Embryonic facial prominence (tissue), 1 donor: ENCODE results near the gene CRELD2.

ENCODE experiments used
- DNase-seq: peaks from one replicate; pipeline ENCODE4 v3.0.0-alpha.2; 2016; ENCODE audit errors: extremely low spot score

CRELD2 gene, protein sequence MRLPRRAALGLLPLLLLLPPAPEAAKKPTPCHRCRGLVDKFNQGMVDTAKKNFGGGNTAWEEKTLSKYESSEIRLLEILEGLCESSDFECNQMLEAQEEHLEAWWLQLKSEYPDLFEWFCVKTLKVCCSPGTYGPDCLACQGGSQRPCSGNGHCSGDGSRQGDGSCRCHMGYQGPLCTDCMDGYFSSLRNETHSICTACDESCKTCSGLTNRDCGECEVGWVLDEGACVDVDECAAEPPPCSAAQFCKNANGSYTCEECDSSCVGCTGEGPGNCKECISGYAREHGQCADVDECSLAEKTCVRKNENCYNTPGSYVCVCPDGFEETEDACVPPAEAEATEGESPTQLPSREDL

GRCh38 chr22:49917974-49918910 lies at the start of gene CRELD2, which contains the start of gene ALG12:
Gene CRELD2, plus strand, starts transcription at chr22:49918634. Its CDS starts 136 bp downstream, at chr22:49918770.
Gene ALG12, minus strand, starts transcription at chr22:49918438. Its CDS starts 4,673 bp downstream, at chr22:49913765.
- DNase-seq, result peak; percentile 95

DNA sequence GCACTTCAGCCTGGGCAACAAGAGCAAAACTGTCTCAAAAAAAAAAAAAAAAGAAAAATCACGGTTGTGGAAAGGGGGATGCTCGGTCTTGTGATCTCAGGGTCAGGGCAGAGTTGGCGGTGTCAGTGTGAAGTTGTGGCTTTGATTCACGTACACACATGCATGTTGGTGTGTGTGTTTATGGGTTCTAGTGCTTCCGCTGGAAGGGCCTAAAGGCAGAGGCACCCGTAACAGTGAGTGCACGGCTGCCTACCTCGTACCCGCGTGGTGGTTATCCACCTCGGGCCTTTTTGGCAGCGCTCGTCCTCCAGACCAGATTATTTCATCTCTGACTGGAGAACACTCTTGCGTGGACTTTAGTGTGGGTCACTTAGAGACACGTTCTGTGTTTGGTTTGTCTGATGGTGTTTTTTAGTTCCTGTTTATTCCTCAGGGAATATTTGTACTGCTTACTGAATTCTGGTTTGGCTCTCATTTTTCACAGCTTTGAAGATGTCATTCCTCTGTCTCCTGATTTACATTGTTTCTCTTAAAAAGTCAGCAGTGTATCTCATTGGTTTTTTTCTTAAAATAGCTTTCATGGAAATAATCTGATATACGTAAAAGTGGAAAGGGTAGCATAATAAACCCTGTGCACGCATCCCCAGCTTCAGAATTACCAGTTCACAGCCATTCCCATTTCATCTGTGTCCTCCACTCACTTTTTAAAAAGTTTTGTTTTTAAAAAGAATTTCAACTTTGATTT lies 49.2 kb upstream of the CRELD2 start:
- no peak for DNase-seq

DNA sequence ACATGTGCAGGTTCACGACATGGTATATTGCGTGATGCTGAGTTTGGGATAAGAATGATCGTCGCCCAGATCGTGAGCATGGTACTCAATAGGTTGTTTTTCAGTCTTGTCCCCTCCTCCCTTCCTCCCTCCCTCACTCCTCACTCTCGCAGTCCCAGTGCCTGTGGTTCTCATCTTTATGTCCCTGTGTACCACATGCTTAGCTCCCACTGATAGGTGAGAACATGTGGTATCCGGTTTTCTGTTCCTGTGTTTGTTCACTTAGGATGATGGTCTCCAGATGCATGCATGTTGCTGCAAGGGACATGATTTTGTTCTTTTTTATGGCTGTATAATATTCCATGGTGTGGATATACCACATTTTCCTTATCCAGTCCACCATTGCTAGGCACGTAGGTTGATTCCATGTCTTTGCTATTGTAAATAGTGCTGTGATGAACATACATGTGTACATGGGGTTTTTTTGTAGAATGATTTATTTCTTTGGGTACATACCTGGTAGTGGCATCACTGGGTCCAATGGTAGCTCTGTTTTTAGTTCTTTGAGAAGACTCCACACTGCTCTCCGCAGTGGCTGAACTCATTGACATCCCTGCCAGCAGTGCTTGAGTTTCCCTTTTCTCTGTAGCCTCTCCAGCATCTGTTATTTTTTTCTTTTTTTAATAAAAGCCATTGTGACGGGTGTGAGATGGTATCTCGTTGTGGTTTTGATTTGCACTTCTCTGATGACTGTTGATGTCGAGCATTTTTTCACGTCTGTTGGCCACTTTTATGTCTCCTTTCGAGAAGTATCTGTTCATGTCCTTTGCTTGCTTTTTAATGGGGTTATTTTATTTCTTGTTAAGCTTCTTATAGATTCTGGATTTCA lies 48.4 kb upstream of the CRELD2 start:
- DNase-seq, result no peak

GRCh38 chr22:49871482-49871881 lies 47.0 kb upstream of the CRELD2 start:
- DNase-seq, result no peak

DNA sequence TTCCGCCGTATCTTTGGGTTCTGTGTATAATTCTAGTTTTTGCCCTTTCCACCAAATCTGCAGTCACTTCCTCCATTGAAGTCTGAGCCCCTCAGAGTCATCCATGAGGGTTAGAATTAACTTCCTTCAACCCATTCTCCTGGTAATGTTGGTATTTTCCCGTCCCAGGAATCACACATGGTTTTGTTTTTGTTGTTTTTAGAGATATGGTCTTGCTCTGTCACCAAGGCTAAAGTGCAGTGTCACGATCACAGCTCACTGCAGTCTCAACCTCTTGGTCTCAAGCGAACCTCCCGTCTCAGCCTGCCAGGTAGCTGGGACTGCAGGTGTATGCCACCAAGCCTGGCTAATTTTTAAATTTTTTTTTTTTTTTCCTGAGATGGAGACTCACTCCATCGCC lies 46.1 kb upstream of the CRELD2 start:
- DNase-seq, result no peak

GRCh38 chr22:49873228-49873940 lies 45.0 kb upstream of the CRELD2 start:
- DNase-seq, result no peak

GRCh38 chr22:49877642-49878041 lies 40.8 kb upstream of the CRELD2 start:
- no peak for DNase-seq

GRCh38 chr22:49878206-49878605 lies 40.2 kb upstream of the CRELD2 start:
- DNase-seq, result no peak

DNA sequence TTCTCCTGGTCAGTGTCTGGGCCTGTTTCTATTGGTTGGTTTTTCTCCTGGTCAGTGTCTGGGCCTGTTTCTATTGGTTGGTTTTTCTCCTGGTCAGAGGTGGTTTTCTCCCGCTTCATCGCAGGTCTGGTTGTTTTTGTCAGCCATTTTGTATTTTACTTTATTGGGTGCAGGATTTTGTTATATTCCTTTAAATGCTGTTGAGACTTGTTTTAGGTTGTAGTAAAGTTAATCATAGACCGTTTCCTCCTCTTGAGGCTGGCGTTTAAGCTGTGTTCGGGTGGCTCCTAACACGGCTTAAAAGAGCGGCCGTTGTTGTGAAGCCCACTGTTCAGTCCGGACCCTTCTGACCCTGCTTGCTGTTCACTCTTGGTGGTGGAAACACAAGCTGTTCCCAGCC lies 38.6 kb upstream of the CRELD2 start:
- no peak for DNase-seq

- DNase-seq, result no peak
Measured at GRCh38 chr22:49880281-49880680, 38.2 kb upstream of the CRELD2 start.

DNA sequence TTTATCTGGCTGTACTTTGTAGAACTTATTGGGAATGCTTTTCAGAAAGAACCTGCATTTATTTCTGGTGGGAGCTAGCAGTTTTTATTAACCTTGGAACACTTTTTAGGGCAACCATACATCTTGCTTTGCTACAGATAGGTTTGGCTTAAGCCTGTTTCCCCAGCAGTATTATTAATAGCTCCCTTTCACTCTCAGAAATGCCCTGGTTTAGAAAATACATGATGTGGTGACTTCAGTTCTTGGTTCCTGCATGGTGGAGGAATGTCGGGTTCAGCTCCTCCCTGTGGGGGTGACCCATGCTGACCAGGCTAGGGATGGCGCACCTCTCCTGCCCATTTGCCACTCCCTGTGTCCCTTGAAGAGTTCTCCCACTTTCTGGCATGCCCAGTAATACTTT lies 36.6 kb upstream of the CRELD2 start:
- no peak for DNase-seq

DNA sequence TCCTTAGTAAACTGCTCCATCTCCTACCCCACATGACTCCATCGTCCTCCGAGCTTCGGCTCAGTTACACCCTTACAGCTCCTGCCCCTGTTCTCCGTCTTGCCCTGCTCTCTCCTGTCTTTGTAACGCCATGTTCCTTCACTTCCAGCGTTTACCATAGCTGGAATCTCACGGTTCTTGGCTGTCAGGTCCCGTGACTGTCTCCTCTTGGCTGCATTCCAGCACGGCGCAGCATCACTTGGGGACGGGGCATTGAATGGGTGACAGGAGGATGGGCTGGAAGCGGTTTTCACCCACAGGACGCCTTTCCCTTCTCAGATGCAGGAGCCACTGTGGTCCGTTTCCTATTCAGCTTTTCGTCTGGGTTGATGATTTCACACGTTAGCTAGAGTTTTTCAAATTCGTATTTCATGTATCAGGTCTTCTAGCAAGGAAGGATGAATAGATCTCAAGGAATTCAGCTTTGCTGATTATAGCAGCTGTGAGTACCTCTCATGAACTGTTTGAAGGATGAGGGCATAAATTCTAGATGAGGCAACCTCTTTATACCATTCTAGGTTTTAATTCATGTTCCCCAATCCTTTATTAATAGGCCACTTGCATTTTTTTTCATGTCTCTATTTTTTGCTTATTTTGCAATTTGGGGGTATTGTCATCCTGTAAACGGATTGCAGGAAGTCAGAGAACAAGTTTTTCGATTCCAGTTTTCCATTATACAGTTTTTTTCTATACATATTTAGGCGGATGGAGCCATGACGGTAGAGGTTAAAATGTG lies 35.7 kb upstream of the CRELD2 start:
- DNase-seq, result no peak

DNA sequence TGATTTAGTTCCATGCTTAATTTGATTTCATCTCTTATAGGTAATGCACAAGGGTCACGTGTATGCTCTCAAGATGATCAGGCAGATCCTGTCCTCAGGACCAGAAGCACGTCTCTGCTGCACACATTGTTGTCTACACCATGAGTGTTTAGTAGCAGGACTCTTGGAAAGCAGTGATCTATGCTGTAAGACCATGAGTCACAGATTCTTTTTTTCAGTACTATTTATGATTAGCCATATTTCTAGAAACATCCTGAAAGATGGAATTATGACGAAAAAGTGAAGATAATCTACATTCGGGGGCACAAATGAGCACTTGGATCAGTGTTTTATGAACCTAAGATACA lies 35.2 kb upstream of the CRELD2 start:
- DNase-seq, result no peak

DNA sequence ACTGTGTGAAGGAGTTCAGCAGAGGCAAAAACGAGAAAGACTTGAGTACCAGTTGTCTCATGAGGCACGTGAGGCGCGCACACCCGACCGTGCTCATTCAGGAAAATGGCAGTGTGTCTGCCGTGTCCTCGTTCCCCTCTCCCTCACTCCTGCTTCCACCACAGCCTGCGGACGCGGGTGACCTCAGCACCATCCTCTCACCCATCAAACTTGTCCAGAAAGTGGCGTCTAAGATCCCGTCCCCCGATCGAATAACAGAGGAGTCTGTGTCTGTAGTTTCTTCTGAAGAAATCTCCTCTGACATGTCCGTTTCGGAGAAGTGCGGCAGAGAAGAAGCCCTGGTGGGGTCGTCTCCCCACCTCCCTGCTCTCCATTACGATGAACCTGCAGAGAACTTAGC lies 34.4 kb upstream of the CRELD2 start:
- no peak for DNase-seq

DNA sequence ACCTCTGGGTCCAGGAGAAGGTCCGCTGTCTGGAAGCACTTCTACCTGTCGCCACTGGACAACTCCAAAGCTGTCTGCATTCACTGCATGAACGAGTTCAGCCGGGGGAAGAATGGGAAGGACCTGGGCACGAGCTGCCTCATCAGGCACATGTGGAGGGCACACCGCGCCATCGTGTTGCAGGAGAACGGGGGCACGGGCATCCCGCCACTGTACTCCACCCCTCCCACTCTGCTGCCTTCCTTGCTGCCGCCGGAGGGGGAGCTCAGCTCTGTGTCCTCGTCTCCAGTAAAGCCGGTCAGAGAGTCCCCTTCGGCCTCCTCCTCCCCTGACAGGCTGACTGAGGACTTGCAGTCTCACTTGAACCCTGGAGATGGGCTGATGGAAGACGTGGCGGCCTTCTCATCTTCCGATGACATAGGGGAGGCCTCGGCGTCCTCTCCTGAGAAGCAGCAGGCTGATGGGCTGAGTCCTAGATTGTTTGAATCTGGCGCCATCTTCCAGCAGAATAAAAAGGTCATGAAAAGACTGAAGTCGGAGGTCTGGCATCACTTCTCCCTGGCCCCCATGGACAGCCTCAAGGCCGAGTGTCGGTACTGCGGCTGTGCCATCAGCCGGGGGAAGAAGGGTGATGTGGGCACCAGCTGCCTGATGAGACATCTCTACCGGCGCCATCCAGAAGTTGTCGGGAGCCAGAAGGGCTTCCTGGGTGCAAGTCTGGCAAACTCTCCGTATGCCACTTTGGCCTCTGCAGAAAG lies 33.8 kb upstream of the CRELD2 start:
- no peak for DNase-seq

DNA sequence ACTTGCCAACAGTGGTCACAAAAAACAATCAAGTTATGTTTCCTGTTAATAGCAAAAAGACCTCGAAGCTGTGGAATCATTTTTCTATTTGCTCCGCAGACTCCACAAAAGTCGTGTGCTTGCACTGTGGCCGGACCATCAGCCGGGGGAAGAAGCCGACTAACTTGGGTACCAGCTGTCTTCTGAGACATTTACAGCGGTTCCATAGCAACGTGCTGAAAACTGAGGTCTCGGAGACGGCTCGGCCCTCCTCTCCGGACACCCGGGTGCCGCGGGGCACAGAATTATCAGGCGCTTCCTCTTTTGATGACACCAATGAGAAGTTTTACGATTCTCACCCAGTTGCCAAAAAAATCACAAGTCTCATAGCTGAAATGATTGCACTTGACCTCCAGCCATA lies 33.2 kb upstream of the CRELD2 start:
- DNase-seq, result no peak

DNA sequence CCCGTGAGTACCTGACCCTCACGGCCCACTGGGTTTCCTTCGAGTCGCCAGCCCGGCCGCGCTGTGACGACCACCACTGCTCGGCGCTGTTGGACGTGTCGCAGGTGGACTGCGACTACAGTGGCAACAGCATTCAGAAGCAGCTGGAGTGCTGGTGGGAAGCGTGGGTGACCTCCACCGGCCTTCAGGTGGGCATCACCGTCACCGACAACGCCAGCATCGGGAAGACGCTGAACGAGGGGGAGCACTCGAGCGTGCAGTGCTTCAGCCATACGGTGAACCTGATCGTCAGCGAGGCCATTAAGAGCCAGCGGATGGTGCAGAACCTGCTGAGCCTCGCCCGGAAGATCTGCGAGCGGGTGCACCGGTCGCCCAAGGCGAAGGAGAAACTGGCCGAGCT lies 32.6 kb upstream of the CRELD2 start:
- DNase-seq, result no peak

- no peak for DNase-seq
Measured at GRCh38 chr22:49886346-49887063, 31.9 kb upstream of the CRELD2 start.
